Activated naive CD4-positive, alpha-beta T cell (primary cell): ENCODE results near the gene CFAP61.

Experiments
- DNase-seq, 4 experiments: peaks; one replicate each; lab custom pipeline; 2025; lab: John Stamatoyannopoulos, UW

Gene CFAP61

DNA sequence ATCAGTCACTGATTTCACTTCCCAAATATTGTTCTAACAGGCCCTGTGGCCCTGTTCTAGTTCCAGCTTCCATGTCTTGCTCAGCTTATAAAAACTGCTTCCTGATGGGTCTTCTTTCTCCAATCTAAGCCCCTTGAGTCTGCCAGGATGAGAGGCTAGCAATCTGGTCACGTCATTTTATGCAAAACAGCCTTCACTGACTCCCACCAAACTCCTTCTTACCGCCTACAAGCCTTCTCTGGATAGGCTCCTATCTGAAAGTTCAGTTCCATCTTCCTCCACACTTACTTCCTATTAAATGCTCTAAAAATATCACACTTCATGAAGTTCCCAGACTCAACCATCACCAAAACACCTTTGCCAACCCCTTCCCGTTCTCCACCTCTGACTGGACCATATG lies 15.6 kb upstream of the CFAP61 start:
- DNase-seq, result no peak

- DNase-seq, result no peak
These were observed 14.4 kb upstream of the CFAP61 start for GRCh38 chr20:20037960-20038359.

DNA sequence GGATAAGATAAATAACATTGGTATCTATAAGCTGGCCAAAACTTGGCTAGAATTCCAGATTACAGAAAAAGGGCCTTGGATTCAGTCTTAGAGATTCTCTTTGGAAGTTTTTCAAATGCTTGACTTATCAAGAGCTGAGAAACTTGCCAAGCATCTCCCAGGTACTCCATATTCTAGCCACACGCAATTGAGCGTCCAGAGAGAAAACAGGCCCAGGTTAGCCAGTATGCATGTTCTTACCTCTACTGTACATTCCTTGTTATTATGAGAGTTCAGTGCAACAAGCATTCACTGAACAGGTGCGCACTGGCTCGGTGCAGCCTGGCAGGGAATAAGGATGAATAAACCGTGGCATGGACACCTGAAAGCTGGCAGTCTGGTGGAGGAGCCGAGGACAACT lies 13.7 kb upstream of the CFAP61 start:
- no peak for DNase-seq

- DNase-seq, result no peak
These were observed 12.5 kb upstream of the CFAP61 start for GRCh38 chr20:20039752-20040387.

DNA sequence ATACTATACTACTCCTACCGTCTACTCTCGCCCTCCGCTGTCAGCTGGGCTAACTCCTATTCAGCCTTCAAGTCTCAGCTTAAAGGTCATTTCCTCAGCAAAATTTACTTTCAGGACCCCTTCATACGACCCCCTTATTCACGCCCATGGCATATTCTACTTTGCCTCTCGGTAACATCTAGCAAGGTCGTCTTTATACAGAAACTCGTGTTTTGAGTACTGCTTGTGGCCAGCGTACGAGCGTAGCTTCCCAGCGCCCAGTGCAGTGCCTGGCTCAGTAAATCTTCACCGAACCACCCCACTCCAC lies 612 bp upstream of the CFAP61 start:
- no peak for DNase-seq

DNA sequence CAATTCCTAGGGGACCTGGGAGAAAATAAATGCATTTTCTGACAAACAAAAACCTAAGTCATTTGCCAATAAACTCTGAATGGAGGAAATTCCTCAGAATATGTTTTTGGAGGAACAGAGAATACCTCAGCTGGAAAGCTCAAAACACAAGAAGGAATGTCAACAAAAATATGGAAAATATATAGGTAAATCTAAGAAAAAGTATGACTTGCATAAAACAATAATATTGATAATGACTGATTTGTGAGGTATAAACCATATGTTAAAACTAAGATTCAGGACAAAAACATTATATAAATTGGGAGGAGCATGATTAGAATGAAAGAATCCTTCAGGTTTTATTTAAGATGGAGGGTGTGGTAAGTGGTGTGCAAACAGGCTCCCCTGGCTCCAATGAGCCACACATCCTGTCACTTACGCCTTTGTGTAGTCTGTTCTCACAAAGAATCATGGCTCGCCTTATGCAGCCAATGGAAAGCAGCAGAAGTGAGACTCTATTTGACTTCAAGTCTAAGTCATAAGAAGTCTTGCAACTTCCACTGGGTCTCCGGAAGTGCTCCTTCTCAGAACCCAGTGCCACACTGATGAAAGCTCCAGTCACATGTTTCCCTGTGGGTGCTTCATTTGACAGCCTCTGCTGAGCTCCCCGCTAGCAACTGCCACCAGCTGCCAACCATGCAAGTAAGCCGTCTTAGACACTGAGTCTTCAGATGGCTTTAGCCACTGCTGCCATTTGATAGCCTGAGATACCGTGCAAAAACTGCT lies 8.1 kb downstream of the CFAP61 start:
- DNase-seq, result no peak

DNA sequence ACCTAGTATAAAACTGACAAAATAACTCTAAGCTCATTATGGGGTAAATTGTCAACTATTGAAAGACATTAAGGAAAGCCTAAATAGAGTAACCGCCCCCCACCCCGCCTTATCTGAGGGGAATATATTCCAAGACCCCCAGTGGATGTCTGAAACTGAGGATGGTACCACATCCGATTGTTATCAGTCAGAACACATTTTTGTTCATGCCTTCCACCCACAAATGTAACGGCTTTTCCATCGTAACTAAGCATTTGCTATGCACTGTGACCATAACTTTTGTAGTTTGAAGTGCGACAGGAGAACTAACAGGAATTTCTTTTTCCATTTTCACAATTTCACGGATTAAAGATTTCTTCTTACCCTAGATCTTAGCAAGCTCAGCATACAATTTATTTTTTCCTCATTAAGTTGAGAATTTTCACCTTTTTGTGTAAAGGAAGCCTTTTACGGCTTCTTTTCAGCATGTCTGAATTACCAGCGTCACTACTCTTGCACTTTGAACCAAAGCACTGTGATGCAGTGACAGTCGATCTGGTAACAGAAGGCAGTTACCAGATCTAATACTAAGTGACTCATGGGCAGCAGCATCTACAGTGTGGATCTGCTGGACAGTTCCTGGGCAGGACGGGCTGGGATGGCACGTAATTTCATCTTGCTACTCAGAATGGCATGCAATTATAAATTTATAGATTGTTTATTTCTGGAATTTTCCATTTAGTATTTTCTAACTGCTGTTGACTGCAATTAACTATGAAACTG lies 11.8 kb downstream of the CFAP61 start:
- DNase-seq, result no peak

DNA sequence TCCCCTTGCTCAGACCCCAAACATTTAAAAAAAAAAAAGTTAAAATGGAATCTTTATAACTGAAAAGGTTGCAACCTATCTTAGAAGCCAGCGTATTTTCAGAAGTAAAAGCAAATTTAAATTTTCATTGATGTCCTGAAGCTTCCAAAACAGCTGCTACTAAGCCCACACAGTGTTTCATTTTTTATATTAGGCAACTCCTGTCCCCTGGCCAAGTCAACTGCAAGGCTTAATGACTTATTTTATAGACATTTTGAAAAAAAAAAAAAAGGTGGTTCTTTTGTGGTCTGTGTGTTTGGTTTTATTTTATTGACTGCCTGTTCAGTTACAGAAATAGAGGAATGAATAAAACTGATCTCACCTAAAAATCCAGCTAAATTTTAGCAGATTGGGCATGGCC lies 13.0 kb downstream of the CFAP61 start:
- DNase-seq, result no peak

DNA sequence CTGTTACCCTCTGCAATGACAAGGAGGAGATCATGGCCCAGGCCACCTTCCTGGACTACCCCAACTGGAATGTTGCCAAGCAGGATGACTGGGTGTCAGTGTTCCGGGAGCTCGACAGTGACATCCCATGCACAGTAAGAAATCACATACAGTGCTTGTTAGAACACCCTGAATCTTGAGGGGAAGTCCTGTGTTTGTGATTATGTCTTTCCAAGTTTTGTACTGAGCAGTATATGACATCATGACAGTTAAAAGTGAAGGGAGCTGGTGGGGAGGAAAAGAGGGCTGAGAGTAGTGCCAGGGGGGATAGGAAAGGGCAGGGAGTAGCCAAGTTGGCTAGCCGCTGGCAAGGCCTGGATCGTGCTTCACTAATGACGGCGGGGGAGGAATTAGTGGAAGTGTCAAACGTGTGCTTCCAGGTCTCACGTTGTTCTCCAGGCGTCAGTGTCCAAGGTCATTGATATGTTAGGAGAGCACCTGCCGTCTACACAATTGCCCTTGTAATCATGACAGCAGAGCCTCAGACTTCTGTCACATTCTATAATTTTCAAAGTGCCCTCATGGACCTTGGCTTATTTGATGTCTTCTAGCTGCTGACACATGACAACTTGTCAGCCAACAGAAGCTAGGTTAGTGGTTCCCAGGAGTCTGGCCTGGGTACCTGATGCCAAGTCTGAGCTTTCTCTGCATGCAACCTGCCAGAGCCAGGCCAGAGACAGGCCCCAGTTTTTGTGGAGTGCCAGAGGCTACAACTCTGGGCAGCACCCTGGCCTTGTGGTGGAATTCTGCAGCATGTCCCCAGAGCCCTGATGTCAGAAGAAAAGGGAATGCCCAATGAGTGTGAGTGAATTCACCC lies 18.8 kb downstream of the CFAP61 start:
- DNase-seq, result no peak

GRCh38 chr20:20073801-20074371 lies 21.6 kb downstream of the CFAP61 start:
- no peak for DNase-seq

DNA sequence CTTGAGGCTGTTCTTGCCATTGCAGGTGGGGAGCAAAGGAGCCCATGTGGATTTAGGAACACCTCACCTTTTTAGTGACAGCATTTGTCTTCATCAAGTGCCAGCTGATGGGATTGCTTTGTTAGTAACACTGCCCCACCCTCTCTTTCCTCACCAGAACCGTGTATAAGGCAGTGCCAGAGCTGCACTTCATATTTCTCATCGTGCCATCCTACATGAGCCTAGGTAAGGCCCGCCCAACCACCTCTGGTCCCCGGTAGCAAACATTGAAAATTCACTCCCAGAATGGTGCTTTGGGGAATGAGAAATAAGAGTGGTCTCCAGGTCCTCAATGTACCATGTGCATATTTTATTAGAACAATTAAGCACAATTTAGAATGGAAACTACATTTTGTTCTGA lies 22.7 kb downstream of the CFAP61 start:
- no peak for DNase-seq

DNA sequence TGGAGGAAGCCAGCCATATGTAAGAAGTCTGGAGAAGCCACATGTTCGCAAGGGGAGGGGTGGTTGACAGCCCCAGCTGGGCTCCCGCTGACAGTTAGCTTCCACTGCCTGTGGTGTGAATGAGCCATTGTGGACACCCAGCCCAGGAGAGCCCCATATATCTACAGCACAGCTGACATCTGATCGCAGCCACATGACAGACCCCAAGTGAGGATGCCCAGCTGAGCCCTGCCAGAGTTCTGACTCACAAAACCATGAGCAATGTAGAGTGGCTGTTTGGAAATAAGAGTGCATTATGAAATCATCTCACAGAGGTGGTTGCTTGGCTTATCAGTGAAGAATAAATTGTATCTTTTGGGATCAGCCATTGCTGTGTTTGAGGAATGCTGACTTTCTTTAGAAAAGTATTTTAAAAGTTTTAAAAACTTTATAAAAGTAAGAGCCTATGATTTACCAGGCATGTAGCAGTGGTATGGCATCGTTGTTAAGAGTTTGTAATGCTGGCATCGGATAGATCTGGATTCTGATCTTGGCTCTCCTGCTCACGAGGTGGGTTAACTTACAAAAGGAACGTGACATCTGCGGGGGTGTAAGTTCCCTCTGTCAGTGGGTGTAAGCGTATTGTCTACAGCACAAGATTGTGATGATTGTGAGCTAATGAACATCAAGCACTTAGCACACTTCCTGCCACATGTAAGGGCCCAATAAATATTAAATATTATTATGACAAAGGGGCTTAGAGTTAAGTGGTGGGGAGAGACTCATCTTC lies 24.1 kb downstream of the CFAP61 start:
- no peak for DNase-seq

GRCh38 chr20:20078041-20078440 lies 25.7 kb downstream of the CFAP61 start:
- DNase-seq, result no peak

DNA sequence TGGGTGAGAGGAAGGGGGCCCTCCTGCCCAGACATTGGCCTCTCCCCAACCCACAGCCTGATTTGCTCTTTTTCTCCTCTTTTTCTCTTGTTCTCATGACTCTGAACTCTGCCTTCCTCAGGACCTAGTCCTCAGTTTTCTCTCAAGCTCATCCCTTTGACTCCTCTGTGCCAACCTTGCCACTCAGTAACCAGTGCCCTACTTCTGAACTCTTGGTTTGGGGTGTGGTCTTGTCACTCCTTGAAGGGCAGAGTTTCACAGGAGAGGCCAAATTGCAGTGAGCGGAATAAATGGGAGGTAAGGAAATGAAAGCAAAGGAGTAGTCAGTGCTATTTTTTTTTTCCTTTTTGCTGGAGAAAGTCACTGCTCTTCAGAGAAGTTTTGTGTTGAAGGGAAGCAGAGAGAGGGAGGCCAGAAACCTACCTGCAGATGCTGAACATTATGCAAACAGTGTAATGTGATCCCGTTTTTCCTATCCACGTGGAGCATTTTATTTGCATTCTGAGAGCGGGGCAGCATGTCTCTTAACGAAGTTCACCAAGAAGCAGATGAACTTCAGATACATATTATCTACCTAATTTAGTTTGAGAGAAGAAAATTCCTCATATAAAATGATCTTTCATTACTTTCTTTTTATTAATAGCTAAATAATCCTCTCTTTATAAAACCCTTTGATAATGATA lies 26.9 kb downstream of the CFAP61 start:
- DNase-seq, result no peak

GRCh38 chr20:20083807-20084206 lies 31.5 kb downstream of the CFAP61 start:
- no peak for DNase-seq

GRCh38 chr20:20084296-20084752 lies 32.0 kb downstream of the CFAP61 start:
- no peak for DNase-seq

- no peak for DNase-seq
These were observed 32.7 kb downstream of the CFAP61 start for GRCh38 chr20:20085071-20085470.

- DNase-seq, result no peak
These were observed 33.5 kb downstream of the CFAP61 start for GRCh38 chr20:20085812-20086211.

DNA sequence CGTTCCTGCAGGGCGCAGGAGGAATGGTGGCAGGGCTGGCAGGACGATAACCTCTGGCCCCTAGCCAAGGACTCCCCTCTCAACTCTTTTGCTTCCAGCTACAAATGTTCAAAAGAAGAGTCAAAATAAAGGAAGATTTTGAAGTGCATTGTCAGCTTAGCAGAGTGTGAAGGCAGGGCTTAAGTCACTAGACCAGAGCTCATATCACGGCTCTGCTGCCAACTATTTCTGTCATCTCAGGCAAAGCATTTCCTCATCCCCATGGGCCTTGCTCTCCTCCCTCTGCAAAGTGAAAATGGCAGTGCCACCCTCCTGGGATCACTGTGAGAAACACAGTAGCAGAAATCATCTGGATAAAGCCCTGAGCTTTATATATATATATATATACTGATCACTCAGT lies 36.7 kb downstream of the CFAP61 start:
- no peak for DNase-seq

- DNase-seq, result no peak
These were observed 37.6 kb downstream of the CFAP61 start for GRCh38 chr20:20089939-20090338.

GRCh38 chr20:20092827-20093226 lies 40.5 kb downstream of the CFAP61 start:
- DNase-seq, result no peak
